NCI-H748 (cell line): ENCODE data around the gene RASGRF1.

Experiments used
- DNase-seq: peaks from one replicate; lab custom pipeline; 2025; ENCODE audit not compliant: unreplicated experiment; lab: John Stamatoyannopoulos, UW

RASGRF1 gene

GRCh38 chr15:79068790-79069189 is 21.8 kb downstream of the RASGRF1 start:
- DNase-seq = no peak

GRCh38 chr15:79067969-79068368 is 22.6 kb downstream of the RASGRF1 start:
- DNase-seq = no peak

- no peak for DNase-seq
Observed at GRCh38 chr15:79067072-79067833, 23.3 kb downstream of the RASGRF1 start.

GRCh38 chr15:79066391-79067071 is 24.0 kb downstream of the RASGRF1 start:
- no peak for DNase-seq

- DNase-seq = peak; percentile 63
Observed at GRCh38 chr15:79065706-79066376, 24.7 kb downstream of the RASGRF1 start.

- DNase-seq = no peak
Observed at GRCh38 chr15:79065361-79065705, 25.2 kb downstream of the RASGRF1 start.

GRCh38 chr15:79064496-79064895 is 26.1 kb downstream of the RASGRF1 start:
- no peak for DNase-seq

- DNase-seq = no peak
Observed at GRCh38 chr15:79060175-79060574, 30.4 kb downstream of the RASGRF1 start.

- DNase-seq = no peak
Observed at GRCh38 chr15:79059081-79059572, 31.5 kb downstream of the RASGRF1 start.

- no peak for DNase-seq
Observed at GRCh38 chr15:79058260-79058850, 32.2 kb downstream of the RASGRF1 start.

- no peak for DNase-seq
Observed at GRCh38 chr15:79057050-79057449, 33.5 kb downstream of the RASGRF1 start.

- no peak for DNase-seq
Observed at GRCh38 chr15:79054350-79054749, 36.2 kb downstream of the RASGRF1 start.

GRCh38 chr15:79053894-79054293 is 36.7 kb downstream of the RASGRF1 start:
- no peak for DNase-seq

GRCh38 chr15:79051941-79052731 is 38.4 kb downstream of the RASGRF1 start:
- no peak for DNase-seq

- no peak for DNase-seq
Observed at GRCh38 chr15:79051029-79051428, 39.6 kb downstream of the RASGRF1 start.

- DNase-seq = no peak
Observed at GRCh38 chr15:79050341-79050740, 40.2 kb downstream of the RASGRF1 start.

GRCh38 chr15:79049416-79049815 is 41.2 kb downstream of the RASGRF1 start:
- no peak for DNase-seq

GRCh38 chr15:79047676-79048439 is 42.7 kb downstream of the RASGRF1 start:
- no peak for DNase-seq

- DNase-seq = peak; percentile 15
Observed at GRCh38 chr15:79046691-79047404, 43.7 kb downstream of the RASGRF1 start.
